GF-D8 (cell line): ENCODE data around the gene MAP1LC3B.
"Not testable (repeated sequence)": the region's sequence is repeated elsewhere in the genome, so short reads cannot be mapped to it uniquely, and the experiment has no call there.

Experiments
- DNase-seq: peaks from one replicate; lab custom pipeline; 2025; lab: John Stamatoyannopoulos, UW

MAP1LC3B gene

GRCh38 chr16:87380881-87381280 lies 11.3 kb upstream of the MAP1LC3B start:
- no peak for DNase-seq

GRCh38 chr16:87382023-87382785 lies 9.9 kb upstream of the MAP1LC3B start:
- no peak for DNase-seq

- peak; percentile 67 for DNase-seq
These were observed 8.5 kb upstream of the MAP1LC3B start, which contains the start of gene FBXO31 for GRCh38 chr16:87383505-87384161. Gene FBXO31, minus strand, starts transcription at chr16:87383776. Its CDS starts 32 bp downstream, at chr16:87383744.

GRCh38 chr16:87384162-87384874 lies 7.8 kb upstream of the MAP1LC3B start:
- DNase-seq, result no peak

GRCh38 chr16:87384875-87385167 lies 7.3 kb upstream of the MAP1LC3B start:
- not testable (repeated sequence) for DNase-seq

GRCh38 chr16:87387942-87388817 lies 4.0 kb upstream of the MAP1LC3B start:
- peak; percentile 99 for DNase-seq

GRCh38 chr16:87388818-87389134 lies 3.4 kb upstream of the MAP1LC3B start:
- no peak for DNase-seq

- DNase-seq, result no peak
These were observed 2.9 kb upstream of the MAP1LC3B start for GRCh38 chr16:87389245-87389644.

- not testable (repeated sequence) for DNase-seq
These were observed 2.2 kb upstream of the MAP1LC3B start for GRCh38 chr16:87389914-87390313.

GRCh38 chr16:87390641-87391323 lies 1.4 kb upstream of the MAP1LC3B start:
- DNase-seq, result no peak

GRCh38 chr16:87391324-87391949 lies 699 bp upstream of the MAP1LC3B start:
- peak; percentile 52 for DNase-seq

GRCh38 chr16:87392821-87393679 lies 914 bp downstream of the MAP1LC3B start:
- DNase-seq, result no peak

- no peak for DNase-seq
These were observed 1.5 kb downstream of the MAP1LC3B start for GRCh38 chr16:87393680-87394055.

- DNase-seq, result no peak
These were observed 3.2 kb downstream of the MAP1LC3B start for GRCh38 chr16:87395181-87395842.

GRCh38 chr16:87404764-87405625 lies 12.9 kb downstream of the MAP1LC3B start:
- DNase-seq, result no peak

- no peak for DNase-seq
These were observed 14.5 kb downstream of the MAP1LC3B start for GRCh38 chr16:87406495-87407088.

GRCh38 chr16:87407511-87408112 lies 15.5 kb downstream of the MAP1LC3B start:
- peak; percentile 91 for DNase-seq

GRCh38 chr16:87409153-87409552 lies 17.0 kb downstream of the MAP1LC3B start:
- no peak for DNase-seq
